BLaER1 (cell line): Measurements from ENCODE around the gene SYNCRIP.
A peak's percentile ranks its signal among the peaks of the same experiment; 100 is the strongest.

ENCODE experiments used
- H3K27ac ChIP-seq: shearing (Covaris generic); formaldehyde crosslinking; 2 replicates; pipeline ENCODE4 v1.8.1; 2022
- H3K27me3 ChIP-seq: shearing (Covaris generic); formaldehyde crosslinking; 2 replicates; pipeline ENCODE4 v1.8.1; 2022
- H3K36me3 ChIP-seq: shearing (Covaris generic); formaldehyde crosslinking; 2 replicates; pipeline ENCODE4 v1.8.1; 2022
- H3K4me1 ChIP-seq: shearing (Covaris generic); formaldehyde crosslinking; 2 replicates; pipeline ENCODE4 v1.8.1; 2022
- H3K4me2 ChIP-seq: shearing (Covaris generic); formaldehyde crosslinking; 2 replicates; pipeline ENCODE4 v1.8.1; 2022
- H3K4me3 ChIP-seq: shearing (Covaris generic); formaldehyde crosslinking; 2 replicates; pipeline ENCODE4 v1.8.1; 2022
- H3K9ac ChIP-seq: shearing (Covaris generic); formaldehyde crosslinking; 2 replicates; pipeline ENCODE4 v1.8.1; 2022
- H3K9me3 ChIP-seq: shearing (Covaris generic); formaldehyde crosslinking; 2 replicates; pipeline ENCODE4 v1.8.1; 2022
- H4K20me1 ChIP-seq: shearing (Covaris generic); formaldehyde crosslinking; 2 replicates; pipeline ENCODE4 v1.8.1; 2022
- Cebpa-rat ChIP-seq: shearing (Covaris generic); IDR thresholded peaks from 2 replicates; pipeline ENCODE4 v1.8.1; 2022

The SYNCRIP gene

GRCh38 chr6:85672050-85672449 lies 29.4 kb upstream of the SYNCRIP start:
- no peak for TF ChIP-seq Cebpa-rat
- H3K36me3 ChIP-seq: peaks cover 12% of the 10 kb centered on the region

GRCh38 chr6:85670573-85670972 lies 27.9 kb upstream of the SYNCRIP start:
- Histone ChIP-seq H3K27ac (no peak overlapping the region), H3K36me3 (peaks cover 14% of the 10 kb centered on the region), H3K4me1 (peaks cover 55% of the 10 kb centered on the region), H3K4me2 (peak overlapping the region; percentile 43), H4K20me1 (peaks cover 24% of the 10 kb centered on the region), H3K27me3 (no peaks in the 10 kb centered on the region), H3K9me3 (no peaks in the 10 kb centered on the region), H3K4me3 (no peak overlapping the region), H3K9ac (no peak overlapping the region)
- TF ChIP-seq Cebpa-rat: no peak

More at GRCh38 chr6:85672050-85672449, 29.4 kb upstream of the SYNCRIP start:
- Histone ChIP-seq H3K9me3 (no peaks in the 10 kb centered on the region), H3K4me1 (peaks cover 57% of the 10 kb centered on the region), H3K4me3 (no peak overlapping the region), H3K27me3 (no peaks in the 10 kb centered on the region), H3K9ac (no peak overlapping the region), H4K20me1 (peaks cover 38% of the 10 kb centered on the region), H3K4me2 (no peak overlapping the region), H3K27ac (no peak overlapping the region)

DNA sequence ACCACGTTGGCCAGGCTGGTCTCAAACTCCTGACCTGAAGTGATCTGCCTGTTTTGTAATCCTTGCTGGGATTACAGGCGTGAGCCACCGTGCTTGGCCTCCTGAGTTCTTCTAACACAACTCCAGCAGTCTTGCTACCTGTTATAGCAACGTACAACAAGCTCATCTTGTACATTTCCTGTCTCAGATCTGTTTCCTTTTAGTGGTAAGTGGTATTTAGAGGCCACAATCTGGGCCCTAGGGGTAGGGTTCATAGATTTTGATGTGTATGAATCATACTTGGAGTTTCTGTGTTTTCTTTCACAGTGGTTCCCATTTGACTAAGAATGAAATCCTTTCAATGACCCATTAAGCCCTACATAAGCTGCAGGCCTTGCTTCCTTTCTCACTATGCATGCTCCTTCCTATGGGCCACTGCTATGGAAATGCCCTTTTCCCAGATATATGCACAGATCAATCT lies 27.1 kb upstream of the SYNCRIP start:
- no peak overlapping the region for H3K27ac ChIP-seq

DNA sequence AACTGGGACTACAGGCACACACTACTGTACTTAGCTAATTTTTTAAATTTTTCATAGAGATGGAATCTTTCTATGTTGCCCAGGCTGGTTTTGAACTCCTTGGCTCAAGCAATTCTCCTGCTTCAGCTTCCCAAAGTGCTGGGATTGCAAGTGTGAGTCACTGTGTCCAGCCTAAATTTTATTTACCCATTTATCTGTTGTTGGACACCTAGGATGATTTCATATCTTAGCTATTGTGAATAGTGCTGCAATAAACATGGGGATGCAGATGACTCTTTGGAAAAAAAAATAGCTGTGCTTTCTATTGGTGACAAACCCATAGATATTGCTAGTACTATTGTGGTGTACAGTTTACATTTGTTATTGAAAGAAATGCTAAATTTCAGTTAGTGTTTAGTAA lies 19.6 kb upstream of the SYNCRIP start:
- no peak overlapping the region for H3K27ac ChIP-seq
- peaks cover 16% of the 10 kb centered on the region for H3K36me3 ChIP-seq
- TF ChIP-seq Cebpa-rat: no peak
- no peaks in the 10 kb centered on the region for H3K9me3 ChIP-seq
- no peaks in the 10 kb centered on the region for H4K20me1 ChIP-seq
- no peaks in the 10 kb centered on the region for H3K4me1 ChIP-seq
- H3K4me3 ChIP-seq: no peak overlapping the region
- no peak overlapping the region for H3K4me2 ChIP-seq
- H3K9ac ChIP-seq: no peak overlapping the region
- H3K27me3 ChIP-seq: no peaks in the 10 kb centered on the region

More for the DNA sequence above, 27.1 kb upstream of the SYNCRIP start:
- no peak for TF ChIP-seq Cebpa-rat
- Histone ChIP-seq H4K20me1 (peaks cover 15% of the 10 kb centered on the region), H3K4me1 (peaks cover 47% of the 10 kb centered on the region), H3K27me3 (no peaks in the 10 kb centered on the region), H3K4me2 (peak overlapping the region; percentile 43), H3K36me3 (peaks cover 11% of the 10 kb centered on the region), H3K4me3 (no peak overlapping the region), H3K9me3 (no peaks in the 10 kb centered on the region), H3K9ac (no peak overlapping the region)

DNA sequence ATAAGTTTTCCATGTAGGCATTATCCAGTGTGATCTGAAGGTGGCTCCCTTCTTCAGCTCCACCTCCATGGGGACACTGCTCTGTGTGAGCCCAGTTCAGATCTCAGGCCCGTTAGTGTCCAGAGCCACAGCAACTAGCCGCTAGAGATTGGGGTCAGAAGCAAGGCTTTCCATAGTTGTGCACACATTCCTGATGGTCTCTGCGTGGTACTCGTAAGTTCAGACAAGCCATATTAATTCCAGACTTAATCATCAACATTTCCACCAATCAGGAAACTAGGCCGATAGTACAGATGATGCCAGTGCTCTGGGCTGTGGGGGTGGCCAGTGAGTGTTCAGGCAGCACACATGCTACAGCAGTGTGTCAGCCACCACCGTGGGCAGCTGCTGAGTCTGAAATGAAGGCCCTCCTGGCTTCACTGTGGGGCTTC lies 17.5 kb upstream of the SYNCRIP start:
- Histone ChIP-seq H3K27ac (no peak overlapping the region), H3K36me3 (peaks cover 10% of the 10 kb centered on the region), H3K4me2 (no peak overlapping the region), H3K9ac (no peak overlapping the region), H3K9me3 (no peaks in the 10 kb centered on the region), H3K4me1 (no peaks in the 10 kb centered on the region), H3K4me3 (no peak overlapping the region), H3K27me3 (no peaks in the 10 kb centered on the region), H4K20me1 (no peaks in the 10 kb centered on the region)
- TF ChIP-seq Cebpa-rat: no peak

- Histone ChIP-seq H3K4me1 (peaks cover 4% of the 10 kb centered on the region; the same call in 1 of the 2 replicates), H3K9me3 (no peaks in the 10 kb centered on the region), H3K27ac (no peak overlapping the region), H3K4me3 (no peak overlapping the region), H4K20me1 (no peaks in the 10 kb centered on the region), H3K9ac (no peak overlapping the region), H3K36me3 (no peaks in the 10 kb centered on the region), H3K27me3 (no peaks in the 10 kb centered on the region), H3K4me2 (no peak overlapping the region)
- TF ChIP-seq Cebpa-rat: no peak
These were observed 7.9 kb upstream of the SYNCRIP start for GRCh38 chr6:85650606-85651005.

GRCh38 chr6:85644279-85644762 lies 1.6 kb upstream of the SYNCRIP start:
- H3K4me1 ChIP-seq: peaks cover 31% of the 10 kb centered on the region
- peak; percentile 3; the same call in 1 of the 2 replicates for TF ChIP-seq Cebpa-rat
- H3K36me3 ChIP-seq: peaks cover 11% of the 10 kb centered on the region; the same call in 1 of the 2 replicates
- peak overlapping the region; percentile 93 for H3K9ac ChIP-seq
- peak overlapping the region; percentile 98 for H3K27ac ChIP-seq
- H4K20me1 ChIP-seq: peaks cover 29% of the 10 kb centered on the region
- no peaks in the 10 kb centered on the region for H3K27me3 ChIP-seq
- peak overlapping the region; percentile 69 for H3K4me2 ChIP-seq
- H3K9me3 ChIP-seq: no peaks in the 10 kb centered on the region
- peak overlapping the region; percentile 67 for H3K4me3 ChIP-seq

DNA sequence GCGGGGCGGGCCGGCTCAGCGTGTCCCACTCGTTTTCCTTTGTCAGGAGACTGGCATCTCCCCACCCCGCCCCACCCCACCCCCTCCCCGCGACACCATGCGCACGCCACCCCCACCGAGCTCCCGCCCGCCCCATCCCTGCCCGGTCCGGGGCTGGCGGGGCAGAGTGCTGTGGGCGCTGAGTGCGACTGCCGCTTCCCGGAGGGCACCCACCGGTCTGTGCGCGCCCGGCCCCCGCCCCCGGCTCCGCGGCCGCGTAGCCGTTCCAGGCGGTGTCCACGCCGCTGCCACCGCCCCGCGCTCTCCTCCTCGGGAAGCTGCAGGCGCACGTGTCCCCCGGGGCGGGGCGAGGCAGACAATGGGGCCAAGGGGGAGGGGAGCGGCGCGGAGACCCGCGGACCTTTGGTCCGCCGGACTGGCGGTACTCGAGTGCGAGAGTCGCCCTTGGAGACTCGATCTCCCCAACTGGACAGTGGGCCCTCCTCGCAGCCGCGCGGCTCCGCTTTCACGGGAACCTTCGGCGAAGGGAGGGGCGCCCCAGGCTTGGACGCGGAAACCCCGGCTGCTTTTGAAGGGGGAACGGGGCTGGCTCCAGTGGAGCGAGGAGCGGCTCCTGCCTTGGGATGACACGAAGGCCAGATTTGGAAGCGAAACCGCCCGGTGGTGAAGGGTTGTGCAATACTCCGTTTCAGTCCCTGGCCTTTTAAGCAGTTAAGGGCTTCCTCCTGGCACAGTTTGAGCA lies 1.0 kb upstream of the SYNCRIP start:
- peak overlapping the region; percentile 67 for H3K4me3 ChIP-seq
- H3K27ac ChIP-seq: peak overlapping the region; percentile 98
- H3K9me3 ChIP-seq: no peaks in the 10 kb centered on the region
- H3K9ac ChIP-seq: peak overlapping the region; percentile 93
- peak; percentile 99 for TF ChIP-seq Cebpa-rat
- peaks cover 37% of the 10 kb centered on the region for H3K4me1 ChIP-seq
- peak overlapping the region; percentile 69 for H3K4me2 ChIP-seq
- H3K36me3 ChIP-seq: peaks cover 17% of the 10 kb centered on the region
- peaks cover 36% of the 10 kb centered on the region for H4K20me1 ChIP-seq
- H3K27me3 ChIP-seq: no peaks in the 10 kb centered on the region

DNA sequence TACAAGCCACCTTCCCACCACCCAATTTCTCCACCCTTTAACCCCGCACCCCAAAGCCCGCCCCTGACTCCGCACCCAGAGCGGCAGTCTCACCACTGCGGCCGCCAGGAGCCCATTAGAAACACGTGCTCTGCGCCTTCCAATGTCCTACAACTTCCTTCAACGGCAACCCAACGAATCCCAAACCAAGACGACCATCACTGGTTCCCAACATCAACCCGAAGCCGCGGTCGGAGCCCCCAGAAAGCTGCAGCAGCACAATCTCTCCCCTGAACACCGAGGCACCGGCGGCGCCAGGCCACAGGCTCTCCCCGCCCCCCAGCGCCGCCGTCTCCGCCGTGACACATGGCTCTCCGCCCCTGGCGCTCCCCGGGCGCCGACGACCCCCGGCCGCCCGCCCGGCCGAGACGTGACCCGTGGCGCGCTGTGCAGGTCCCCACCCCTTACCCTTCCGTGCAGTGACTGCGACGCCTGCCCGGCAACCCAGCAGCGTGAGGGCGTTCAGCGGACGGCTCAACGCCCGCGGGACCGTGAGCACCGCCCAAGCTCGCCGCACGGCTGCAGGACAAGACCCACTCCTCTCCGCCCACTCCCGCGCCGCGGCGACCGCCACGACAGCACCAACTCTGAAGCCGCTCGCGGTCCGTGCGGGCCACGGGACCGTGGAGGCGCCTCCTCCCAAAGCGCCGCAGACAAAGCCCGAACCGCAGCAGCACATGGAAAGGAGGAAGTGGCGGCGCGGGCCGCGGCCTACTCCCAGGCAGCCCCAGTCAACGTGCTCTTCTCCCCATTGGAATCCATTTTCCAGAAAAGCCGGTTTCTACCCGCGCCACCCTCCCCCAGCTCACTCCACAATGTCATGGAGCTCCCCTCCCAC lies 551 bp downstream of the SYNCRIP start:
- H3K9ac ChIP-seq: peak overlapping the region; percentile 97
- H4K20me1 ChIP-seq: peaks cover 51% of the 10 kb centered on the region
- no peaks in the 10 kb centered on the region for H3K27me3 ChIP-seq
- H3K4me3 ChIP-seq: peak overlapping the region; percentile 86
- peak overlapping the region; percentile 76 for H3K4me2 ChIP-seq
- peaks cover 30% of the 10 kb centered on the region for H3K36me3 ChIP-seq
- H3K4me1 ChIP-seq: peaks cover 39% of the 10 kb centered on the region
- no peak for TF ChIP-seq Cebpa-rat
- no peaks in the 10 kb centered on the region for H3K9me3 ChIP-seq
- peak overlapping the region; percentile 98 for H3K27ac ChIP-seq
